ENCODE data around the gene ARHGEF37.

Gene ARHGEF37

DNA sequence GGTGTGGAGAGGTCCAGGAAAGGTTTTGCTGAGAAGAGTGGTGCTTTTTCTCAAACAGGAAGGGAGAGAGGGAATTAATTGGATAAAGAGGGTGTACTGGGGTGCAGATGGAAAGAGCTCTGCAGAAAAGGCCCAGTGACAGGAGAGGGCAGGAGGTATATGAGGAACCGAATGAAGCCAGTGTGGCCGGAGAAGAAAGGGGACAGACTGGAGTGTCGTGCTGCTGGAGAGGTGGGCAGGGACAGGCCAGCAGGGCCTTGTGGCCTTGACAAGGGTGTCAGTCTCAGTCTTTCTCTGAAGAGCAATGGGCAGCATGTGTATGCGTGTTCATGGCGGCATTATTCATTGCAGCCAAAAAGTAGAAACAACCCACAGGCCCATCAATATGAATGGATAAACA is 48.1 kb downstream of the ARHGEF37 start:
- no peak for DNase-seq

DNA sequence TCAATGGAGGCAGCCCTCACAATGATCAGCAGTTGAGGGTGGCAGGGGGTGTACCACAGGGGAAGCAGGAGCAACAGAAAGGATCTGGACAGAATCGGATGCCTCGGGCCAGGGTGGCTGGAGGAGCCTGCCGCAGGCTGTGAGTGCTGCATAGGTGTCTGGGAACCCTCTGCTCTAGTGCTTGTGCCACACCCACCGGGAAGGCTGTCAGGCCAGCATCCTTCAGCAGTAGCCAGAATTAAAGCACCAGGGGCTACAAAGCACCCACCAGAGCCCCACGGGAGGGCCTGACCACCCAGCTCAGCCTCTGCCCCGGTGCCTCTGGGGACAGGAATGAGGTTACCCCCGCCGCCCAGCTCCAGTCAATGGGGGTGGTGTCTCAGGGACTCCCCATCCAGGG is 49.0 kb downstream of the ARHGEF37 start:
- no peak for DNase-seq

DNA sequence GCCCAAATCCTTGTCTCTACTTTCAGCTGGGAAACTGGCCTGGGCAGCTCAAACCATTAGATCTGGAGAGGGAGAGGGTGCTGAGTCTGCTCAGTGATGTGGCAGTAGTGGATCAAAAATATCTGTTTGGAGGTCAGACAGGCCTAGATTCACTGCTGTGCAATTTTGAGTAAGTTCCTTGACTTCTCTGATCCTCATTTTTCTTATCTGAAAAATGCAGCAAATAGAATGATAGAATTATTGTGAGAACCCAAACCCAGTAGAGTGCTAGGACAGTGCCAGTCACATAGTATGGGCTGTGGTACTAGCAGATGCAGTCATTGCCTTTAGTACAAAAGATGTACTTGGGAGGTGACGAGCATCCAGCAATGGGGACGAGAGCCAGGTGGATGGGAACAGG is 50.2 kb downstream of the ARHGEF37 start:
- no peak for DNase-seq

DNA sequence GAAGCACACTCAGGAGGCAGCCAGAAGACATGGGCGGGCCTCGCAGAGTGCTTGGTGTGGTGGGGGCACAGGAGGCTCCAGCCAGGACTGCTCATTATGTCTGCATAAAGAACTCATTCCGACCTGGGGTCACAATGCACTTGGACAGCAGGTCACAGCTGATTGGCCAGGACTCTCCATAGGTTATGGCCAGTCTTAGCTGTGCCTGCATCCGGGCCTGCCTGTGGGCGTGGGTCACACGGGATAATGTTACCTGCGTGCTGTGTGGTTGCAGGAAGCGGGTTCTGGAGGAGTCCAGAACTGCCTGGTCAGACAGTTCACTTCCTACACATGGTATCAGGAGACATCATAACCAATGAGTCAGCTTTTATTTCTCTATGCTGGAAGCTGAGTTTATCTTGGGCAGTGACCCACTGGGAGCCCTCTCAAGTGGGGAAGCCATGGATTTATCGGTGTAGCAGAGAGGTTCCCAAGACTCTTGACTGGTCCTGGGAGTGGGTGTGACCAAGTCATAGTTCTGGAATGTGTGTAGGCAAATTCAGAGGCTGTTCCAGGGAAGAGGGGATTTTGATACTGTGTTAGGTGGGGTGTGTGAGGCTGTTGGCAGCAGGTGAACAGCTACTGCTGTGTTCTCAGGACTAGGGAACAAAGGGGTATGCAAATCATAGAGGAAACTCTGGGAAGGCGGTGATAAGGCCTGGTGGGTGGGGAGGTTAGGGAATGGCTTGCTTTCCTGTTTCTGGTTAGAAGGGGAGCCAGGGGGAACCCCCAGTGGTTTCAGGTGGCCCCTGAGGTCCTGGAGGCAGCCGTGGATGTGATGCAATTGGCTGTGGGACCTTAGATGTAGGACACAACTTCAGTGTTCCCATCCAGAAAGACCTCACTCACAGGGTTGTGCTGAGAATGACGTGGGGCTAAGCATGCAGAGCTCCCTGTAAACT is 51.3 kb downstream of the ARHGEF37 start:
- DNase-seq: peak in 1 of 2 donors; percentile 66

GRCh38 chr5:149633476-149634350 is 52.4 kb downstream of the ARHGEF37 start:
- DNase-seq: no peak

GRCh38 chr5:149635394-149635793 is 54.1 kb downstream of the ARHGEF37 start:
- DNase-seq: peak in 1 of 2 donors; percentile 75

DNA sequence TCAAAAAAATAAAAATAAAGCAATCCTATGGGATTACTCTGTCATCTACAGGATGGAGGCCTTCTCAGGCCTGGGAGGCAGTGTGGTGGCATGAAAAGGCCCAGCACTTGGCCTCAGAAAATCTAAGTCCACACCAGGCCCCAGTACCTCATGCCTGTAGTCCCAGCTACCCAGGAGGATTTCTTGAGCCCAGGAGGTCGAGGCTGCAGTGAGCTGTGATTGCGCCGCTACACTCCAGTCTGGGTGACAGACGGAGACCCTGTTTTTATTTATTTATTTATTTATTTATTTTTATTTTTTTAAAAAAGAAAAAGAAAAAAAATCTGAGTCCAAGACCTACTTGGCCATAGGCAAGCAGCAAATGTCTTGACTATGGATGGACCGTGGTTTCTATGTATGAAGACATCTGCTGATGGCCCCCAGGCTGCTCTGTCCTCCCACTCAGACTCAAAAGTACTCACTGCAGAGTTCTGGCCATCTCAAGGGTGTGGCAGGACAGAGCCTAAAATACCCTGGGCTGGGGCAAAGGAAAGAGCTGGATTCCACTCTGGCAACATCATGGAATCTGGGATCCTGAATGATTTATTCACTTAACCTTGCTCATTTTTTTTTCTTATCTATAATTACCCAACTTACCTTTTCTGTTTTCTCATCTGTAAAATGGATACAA is 55.0 kb downstream of the ARHGEF37 start:
- no peak for DNase-seq

GRCh38 chr5:149636861-149637246 is 55.6 kb downstream of the ARHGEF37 start:
- peak; percentile 70 to 77 for DNase-seq

- no peak for DNase-seq
These were observed 56.8 kb downstream of the ARHGEF37 start for GRCh38 chr5:149638136-149638535.

GRCh38 chr5:149638546-149639241 is 57.4 kb downstream of the ARHGEF37 start:
- DNase-seq: no peak

- no peak for DNase-seq
These were observed 58.4 kb downstream of the ARHGEF37 start for GRCh38 chr5:149639737-149640136.

GRCh38 chr5:149640350-149640999 is 59.2 kb downstream of the ARHGEF37 start:
- DNase-seq: no peak

- peak; percentile 38 to 41 for DNase-seq
These were observed 59.8 kb downstream of the ARHGEF37 start for GRCh38 chr5:149641000-149641576.

DNA sequence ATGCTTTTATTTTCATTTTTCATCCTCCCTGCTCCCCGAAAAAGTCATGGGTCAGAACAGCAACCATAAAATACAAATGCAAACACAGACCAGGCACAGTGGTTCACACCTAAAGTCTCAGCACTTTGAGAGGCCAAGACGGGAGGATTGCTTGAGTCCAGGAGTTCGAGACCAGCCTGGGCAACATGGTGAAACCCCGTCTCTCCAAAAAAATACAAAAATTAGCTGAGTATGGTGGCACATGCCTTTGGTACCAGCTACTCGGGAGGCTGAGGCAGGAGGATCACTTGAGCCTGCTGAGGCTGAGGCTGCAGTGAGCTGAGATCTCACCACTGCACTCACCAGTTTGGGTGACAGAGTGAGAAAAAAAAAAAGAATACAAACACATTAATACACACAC is 60.3 kb downstream of the ARHGEF37 start:
- DNase-seq: no peak

DNA sequence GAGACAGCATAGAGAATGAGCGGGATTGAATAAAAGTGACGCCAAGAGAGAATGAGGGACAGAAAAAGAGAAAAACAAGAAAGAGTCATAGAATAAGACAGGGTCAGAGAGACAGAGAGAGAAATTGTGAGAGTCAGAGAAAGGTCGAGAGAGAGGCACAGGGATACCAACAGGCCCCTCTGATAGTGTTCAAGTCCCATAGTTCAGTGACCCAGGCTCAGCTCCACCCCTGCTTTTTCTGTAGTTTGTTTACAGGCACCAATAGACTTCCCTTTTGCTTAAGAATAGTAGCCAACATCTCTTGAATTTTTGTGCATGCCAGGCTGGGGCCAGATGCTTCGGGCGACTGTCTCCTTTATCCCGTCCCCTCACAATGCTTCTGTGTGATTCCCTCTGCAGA is 62.5 kb downstream of the ARHGEF37 start:
- DNase-seq: no peak

GRCh38 chr5:149644629-149645028 is 63.3 kb downstream of the ARHGEF37 start:
- no peak for DNase-seq

GRCh38 chr5:149645236-149645635 is 63.9 kb downstream of the ARHGEF37 start:
- DNase-seq: no peak

- no peak for DNase-seq
These were observed 64.4 kb downstream of the ARHGEF37 start for GRCh38 chr5:149645725-149646124.

GRCh38 chr5:149646564-149646963 is 65.3 kb downstream of the ARHGEF37 start:
- no peak for DNase-seq

DNA sequence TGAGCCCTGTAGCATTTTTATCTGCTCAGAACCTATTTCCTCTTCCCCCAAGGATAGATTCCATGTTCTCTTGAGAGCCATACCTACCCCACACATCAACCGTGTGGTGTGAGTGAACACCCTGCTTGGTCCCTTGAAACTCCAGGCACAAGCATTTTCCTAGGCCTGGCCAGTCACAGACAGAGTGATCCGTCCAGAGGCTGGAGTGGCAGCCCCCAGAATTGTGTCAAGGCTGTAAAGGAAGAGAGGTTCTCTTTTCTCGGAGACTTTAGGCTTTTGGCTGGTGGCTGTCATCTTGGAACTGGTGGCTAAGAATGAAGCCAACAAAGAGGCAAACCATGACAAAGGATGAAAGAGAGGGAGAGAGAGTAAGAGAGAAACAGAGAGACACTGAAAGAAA is 66.0 kb downstream of the ARHGEF37 start:
- DNase-seq: no peak
